ENCODE measurements around the gene REXO1.

DNA sequence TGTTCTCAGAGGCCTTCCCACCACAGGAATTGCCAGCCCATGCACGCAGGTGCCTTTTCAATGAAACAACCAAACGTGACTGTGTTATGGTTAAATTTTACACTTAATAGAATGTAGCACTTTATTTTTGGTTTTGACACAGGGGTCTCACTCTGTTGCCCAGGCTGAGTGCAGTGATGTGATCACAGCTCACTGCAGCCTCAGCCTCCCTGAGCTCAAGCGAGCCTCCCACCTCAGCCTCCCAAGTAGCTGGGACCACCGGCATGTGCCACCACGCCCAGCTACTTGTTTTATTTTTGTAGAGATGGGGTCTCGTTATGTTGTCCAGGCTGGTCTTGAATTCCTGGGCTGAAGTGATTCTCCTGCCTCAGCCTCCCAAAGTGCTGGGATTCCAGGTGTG is 43.4 kb downstream of the REXO1 start:
- no peak for TF ChIP-seq POLR2AphosphoS5 (IDR thresholded peaks at IDR 0.05; ENCODE audit: borderline replicate concordance, low read depth, low read length)
- TF ChIP-seq EZH2 (IDR thresholded peaks at IDR 0.05), result no peak
- no peak for TF ChIP-seq FOXP2 (optimal IDR thresholded peaks at IDR 0.05; ENCODE audit: control extremely low read depth, extremely low read length, insufficient read depth)
